ENCODE results near the gene MFAP4.

Gene MFAP4

GRCh38 chr17:19375732-19376131 lies 11.3 kb downstream of the MFAP4 start:
- no peak for TF ChIP-seq ZNF274 (IDR thresholded peaks at IDR 0.05; ENCODE audit: low read depth, low read length)
- no peak overlapping the region for H3K4me3 ChIP-seq (ENCODE audit: low read length)

GRCh38 chr17:19374136-19374535 lies 12.9 kb downstream of the MFAP4 start:
- TF ChIP-seq ZNF274 (IDR thresholded peaks at IDR 0.05; ENCODE audit: low read depth, low read length), result no peak

GRCh38 chr17:19372866-19373504 lies 14.0 kb downstream of the MFAP4 start:
- H3K4me3 ChIP-seq (ENCODE audit: low read length), result no peak overlapping the region
- TF ChIP-seq ZNF274 (IDR thresholded peaks at IDR 0.05; ENCODE audit: low read depth, low read length), result no peak

More at GRCh38 chr17:19374136-19374535, 12.9 kb downstream of the MFAP4 start:
- H3K4me3 ChIP-seq (ENCODE audit: low read length), result no peak overlapping the region

GRCh38 chr17:19372439-19372838 lies 14.6 kb downstream of the MFAP4 start:
- no peak for TF ChIP-seq ZNF274 (IDR thresholded peaks at IDR 0.05; ENCODE audit: low read depth, low read length)
- no peak overlapping the region for H3K4me3 ChIP-seq (ENCODE audit: low read length)

GRCh38 chr17:19372011-19372370 lies 15.0 kb downstream of the MFAP4 start:
- TF ChIP-seq ZNF274 (IDR thresholded peaks at IDR 0.05; ENCODE audit: low read depth, low read length), result no peak
- no peak overlapping the region for H3K4me3 ChIP-seq (ENCODE audit: low read length)

GRCh38 chr17:19371259-19372010 lies 15.6 kb downstream of the MFAP4 start:
- H3K4me3 ChIP-seq (ENCODE audit: low read length), result no peak overlapping the region
- no peak for TF ChIP-seq ZNF274 (IDR thresholded peaks at IDR 0.05; ENCODE audit: low read depth, low read length)

GRCh38 chr17:19370493-19370960 lies 16.5 kb downstream of the MFAP4 start:
- no peak overlapping the region for H3K4me3 ChIP-seq (ENCODE audit: low read length)
- TF ChIP-seq ZNF274 (IDR thresholded peaks at IDR 0.05; ENCODE audit: low read depth, low read length), result no peak

- no peak for TF ChIP-seq ZNF274 (IDR thresholded peaks at IDR 0.05; ENCODE audit: low read depth, low read length)
- H3K4me3 ChIP-seq (ENCODE audit: low read length), result no peak overlapping the region
Observed at GRCh38 chr17:19369846-19370492, 17.0 kb downstream of the MFAP4 start.

GRCh38 chr17:19369107-19369778 lies 17.7 kb downstream of the MFAP4 start:
- H3K4me3 ChIP-seq (ENCODE audit: low read length), result no peak overlapping the region
- TF ChIP-seq ZNF274 (IDR thresholded peaks at IDR 0.05; ENCODE audit: low read depth, low read length), result no peak

GRCh38 chr17:19368229-19368628 lies 18.8 kb downstream of the MFAP4 start:
- H3K4me3 ChIP-seq (ENCODE audit: low read length), result no peak overlapping the region
- TF ChIP-seq ZNF274 (IDR thresholded peaks at IDR 0.05; ENCODE audit: low read depth, low read length), result no peak

GRCh38 chr17:19366637-19366972 lies 20.4 kb downstream of the MFAP4 start:
- H3K4me3 ChIP-seq (ENCODE audit: low read length), result no peak overlapping the region
- TF ChIP-seq ZNF274 (IDR thresholded peaks at IDR 0.05; ENCODE audit: low read depth, low read length), result no peak

- no peak overlapping the region for H3K4me3 ChIP-seq (ENCODE audit: low read length)
- TF ChIP-seq ZNF274 (IDR thresholded peaks at IDR 0.05; ENCODE audit: low read depth, low read length), result no peak
Observed at GRCh38 chr17:19365833-19366636, 21.0 kb downstream of the MFAP4 start.

- TF ChIP-seq ZNF274 (IDR thresholded peaks at IDR 0.05; ENCODE audit: low read depth, low read length), result no peak
- no peak overlapping the region for H3K4me3 ChIP-seq (ENCODE audit: low read length)
Observed at GRCh38 chr17:19365499-19365817, 21.5 kb downstream of the MFAP4 start.

All from GM08714 (cell line).